ENCODE data around the gene TTLL4. TPM values are rescaled to one million over a fixed set of nuclear protein-coding genes. Genes with fewer than 3 reads are reported as not detected.

TTLL4 gene
- total RNA-seq, 1 experiment from 2014 or later = 82.1 TPM

GRCh38 chr2:218777276-218777990, 66.8 kb downstream of the TTLL4 start:
- Histone ChIP-seq H3K4me3 (ENCODE audit: insufficient read depth, low read depth, low read length) (no peak overlapping the region), H3K27me3 (ENCODE audit: control insufficient read depth, insufficient read depth, low read length) (peaks cover 12% of the 10 kb centered on the region), H3K36me3 (replicated peaks; ENCODE audit: control insufficient read depth, insufficient read depth, low read length) (no peaks in the 10 kb centered on the region)
- no peak for DNase-seq

- Histone ChIP-seq H3K27me3 (ENCODE audit: control insufficient read depth, insufficient read depth, low read length) (peaks cover 17% of the 10 kb centered on the region), H3K36me3 (replicated peaks; ENCODE audit: control insufficient read depth, insufficient read depth, low read length) (no peaks in the 10 kb centered on the region), H3K4me3 (ENCODE audit: insufficient read depth, low read depth, low read length) (no peak overlapping the region)
- DNase-seq = no peak
Measured at GRCh38 chr2:218780046-218780445, 69.4 kb downstream of the TTLL4 start.

GRCh38 chr2:218780851-218781690, 70.4 kb downstream of the TTLL4 start:
- Histone ChIP-seq H3K4me3 (ENCODE audit: insufficient read depth, low read depth, low read length) (peak overlapping the region; percentile 73), H3K27me3 (ENCODE audit: control insufficient read depth, insufficient read depth, low read length) (peaks cover 17% of the 10 kb centered on the region), H3K36me3 (replicated peaks; ENCODE audit: control insufficient read depth, insufficient read depth, low read length) (no peaks in the 10 kb centered on the region)
- peak; percentile 39 for DNase-seq

GRCh38 chr2:218781691-218782527, 71.3 kb downstream of the TTLL4 start, which contains the start of gene CYP27A1:
CYP27A1 (plus strand) TSS chr2:218782147; CDS start chr2:218782183, 36 bp downstream.
- peak; percentile 90 for DNase-seq
- Histone ChIP-seq H3K27me3 (ENCODE audit: control insufficient read depth, insufficient read depth, low read length) (peaks cover 17% of the 10 kb centered on the region), H3K36me3 (replicated peaks; ENCODE audit: control insufficient read depth, insufficient read depth, low read length) (no peaks in the 10 kb centered on the region), H3K4me3 (ENCODE audit: insufficient read depth, low read depth, low read length) (peak within 1 kb of the TSS; percentile 73)

- DNase-seq = peak; percentile 58
- H3K27me3 ChIP-seq (ENCODE audit: control insufficient read depth, insufficient read depth, low read length) = peaks cover 17% of the 10 kb centered on the region
Measured at GRCh38 chr2:218782528-218782844, 71.9 kb downstream of the TTLL4 start.

GRCh38 chr2:218783688-218784087, 73.1 kb downstream of the TTLL4 start:
- H3K4me3 ChIP-seq (ENCODE audit: insufficient read depth, low read depth, low read length) = no peak overlapping the region

More at GRCh38 chr2:218782528-218782844, 71.9 kb downstream of the TTLL4 start:
- peak overlapping the region; percentile 73 for H3K4me3 ChIP-seq (ENCODE audit: insufficient read depth, low read depth, low read length)
- H3K36me3 ChIP-seq (replicated peaks; ENCODE audit: control insufficient read depth, insufficient read depth, low read length) = no peaks in the 10 kb centered on the region

GRCh38 chr2:218785103-218785502, 74.5 kb downstream of the TTLL4 start:
- Histone ChIP-seq H3K27me3 (ENCODE audit: control insufficient read depth, insufficient read depth, low read length) (peaks cover 17% of the 10 kb centered on the region), H3K4me3 (ENCODE audit: insufficient read depth, low read depth, low read length) (no peak overlapping the region)

More at GRCh38 chr2:218783688-218784087, 73.1 kb downstream of the TTLL4 start:
- Histone ChIP-seq H3K36me3 (replicated peaks; ENCODE audit: control insufficient read depth, insufficient read depth, low read length) (no peaks in the 10 kb centered on the region), H3K27me3 (ENCODE audit: control insufficient read depth, insufficient read depth, low read length) (peaks cover 17% of the 10 kb centered on the region)
- DNase-seq = no peak

GRCh38 chr2:218786133-218786532, 75.5 kb downstream of the TTLL4 start:
- DNase-seq = no peak
- Histone ChIP-seq H3K4me3 (ENCODE audit: insufficient read depth, low read depth, low read length) (no peak overlapping the region), H3K36me3 (replicated peaks; ENCODE audit: control insufficient read depth, insufficient read depth, low read length) (no peaks in the 10 kb centered on the region), H3K27me3 (ENCODE audit: control insufficient read depth, insufficient read depth, low read length) (peaks cover 16% of the 10 kb centered on the region)

More at GRCh38 chr2:218785103-218785502, 74.5 kb downstream of the TTLL4 start:
- H3K36me3 ChIP-seq (replicated peaks; ENCODE audit: control insufficient read depth, insufficient read depth, low read length) = no peaks in the 10 kb centered on the region
- DNase-seq = no peak

GRCh38 chr2:218788529-218789255, 78.1 kb downstream of the TTLL4 start:
- H3K36me3 ChIP-seq (replicated peaks; ENCODE audit: control insufficient read depth, insufficient read depth, low read length) = no peaks in the 10 kb centered on the region
- peak; percentile 1 for DNase-seq
- no peak overlapping the region for H3K4me3 ChIP-seq (ENCODE audit: insufficient read depth, low read depth, low read length)
- no peaks in the 10 kb centered on the region for H3K27me3 ChIP-seq (ENCODE audit: control insufficient read depth, insufficient read depth, low read length)

- H3K27me3 ChIP-seq (ENCODE audit: control insufficient read depth, insufficient read depth, low read length) = no peaks in the 10 kb centered on the region
- H3K4me3 ChIP-seq (ENCODE audit: insufficient read depth, low read depth, low read length) = no peak overlapping the region
- no peaks in the 10 kb centered on the region for H3K36me3 ChIP-seq (replicated peaks; ENCODE audit: control insufficient read depth, insufficient read depth, low read length)
- DNase-seq = no peak
Measured at GRCh38 chr2:218792433-218792832, 81.8 kb downstream of the TTLL4 start.

GRCh38 chr2:218796691-218797090, 86.1 kb downstream of the TTLL4 start:
- Histone ChIP-seq H3K36me3 (replicated peaks; ENCODE audit: control insufficient read depth, insufficient read depth, low read length) (no peaks in the 10 kb centered on the region), H3K27me3 (ENCODE audit: control insufficient read depth, insufficient read depth, low read length) (no peaks in the 10 kb centered on the region), H3K4me3 (ENCODE audit: insufficient read depth, low read depth, low read length) (no peak overlapping the region)
- no peak for DNase-seq

GRCh38 chr2:218798767-218799504, 88.3 kb downstream of the TTLL4 start:
- peak; percentile 1 for DNase-seq
- H3K4me3 ChIP-seq (ENCODE audit: insufficient read depth, low read depth, low read length) = no peak overlapping the region

GRCh38 chr2:218799990-218800389, 89.4 kb downstream of the TTLL4 start:
- Histone ChIP-seq H3K36me3 (replicated peaks; ENCODE audit: control insufficient read depth, insufficient read depth, low read length) (no peaks in the 10 kb centered on the region), H3K4me3 (ENCODE audit: insufficient read depth, low read depth, low read length) (no peak overlapping the region), H3K27me3 (ENCODE audit: control insufficient read depth, insufficient read depth, low read length) (no peaks in the 10 kb centered on the region)
- peak; percentile 18 for DNase-seq

More at GRCh38 chr2:218798767-218799504, 88.3 kb downstream of the TTLL4 start:
- H3K36me3 ChIP-seq (replicated peaks; ENCODE audit: control insufficient read depth, insufficient read depth, low read length) = no peaks in the 10 kb centered on the region
- H3K27me3 ChIP-seq (ENCODE audit: control insufficient read depth, insufficient read depth, low read length) = no peaks in the 10 kb centered on the region

Measured in H7 (cell line).